ENCODE measurements around the gene AZU1. TPM values are rescaled to one million over a fixed set of nuclear protein-coding genes. Genes with fewer than 3 reads are reported as not detected.

Gene AZU1
- total and polyA plus RNA-seq, 2 of the 8 experiments (the other 6 are each of a cell fraction or from before 2014, with no cell fraction given) = 0.80 to 1.3 TPM

DNA sequence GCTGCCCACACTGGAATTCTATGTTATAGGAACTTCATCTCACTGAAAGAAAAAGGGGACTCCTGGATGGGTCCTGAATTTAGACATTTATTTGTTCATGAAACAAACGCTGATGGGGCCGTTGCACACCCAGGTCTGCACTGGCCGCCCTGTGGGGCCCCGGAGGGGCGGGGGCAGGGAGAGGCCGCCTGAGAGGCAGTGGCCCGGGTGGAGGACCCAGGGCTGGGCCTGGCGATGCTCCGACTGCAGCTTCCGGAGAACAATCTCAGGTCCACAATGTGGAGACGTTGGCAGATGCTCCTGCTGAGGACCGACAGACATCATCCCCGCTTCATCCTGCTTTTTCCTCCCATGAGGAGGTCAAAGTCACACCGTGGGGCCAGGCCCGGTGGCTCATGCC is 46.7 kb upstream of the AZU1 start:
- no peaks in the 10 kb centered on the region for H3K27me3 ChIP-seq (replicated peaks in 1 of 4; ENCODE audit: control insufficient read depth in 3 of 4, extremely low read depth in 1 of 4, insufficient read depth in 3 of 4, low read length in 3 of 4)
- no peak overlapping the region for H3K14ac ChIP-seq (ENCODE audit: insufficient read length)
- 95% methylated on average over 15 of the region's 15 CpGs; no CpG with 5 or more reads in 1 of the 2 experiments for WGBS, 2 experiments (ENCODE audit: extremely low coverage in 1 of 2, insufficient coverage in 1 of 2, insufficient read length in 1 of 2, insufficient replicate concordance in 2 of 2, low coverage in 1 of 2, low lambda C conversion rate in 2 of 2, missing lambda C conversion rate in 1 of 2)
- H2BK15ac ChIP-seq (ENCODE audit: low read length) = peak overlapping the region; percentile 95; the same call in 1 of the 2 replicates
- H3K36me3 ChIP-seq (ENCODE audit: control insufficient read depth in 2 of 4, insufficient read depth in 4 of 4, low read length in 3 of 4) = no peaks in the 10 kb centered on the region
- H3K79me1 ChIP-seq (ENCODE audit: low read depth, low read length) = no peaks in the 10 kb centered on the region; the same call in 1 of the 2 replicates
- no peak overlapping the region for H3K23ac ChIP-seq (ENCODE audit: insufficient read length)
- H3K79me2 ChIP-seq (ENCODE audit: control insufficient read depth in 1 of 2, insufficient read depth in 2 of 2, low read length in 2 of 2) = peaks cover 0 to 2% of the 10 kb centered on the region in 2 experiments; a peak in 2 of 4 replicates
- no peak overlapping the region for H3K56ac ChIP-seq (replicated peaks; ENCODE audit: insufficient read length, low read depth, low read length)
- no peak overlapping the region for H3K4me3 ChIP-seq (ENCODE audit: extremely low read depth in 1 of 4, insufficient read depth in 2 of 4, low read depth in 3 of 4, low read length in 4 of 4)
- no peak for DNase-seq (ENCODE audit: low read depth in 1 of 2, low spot score in 2 of 2)
- no peaks in the 10 kb centered on the region for H4K20me1 ChIP-seq (replicated peaks in 1 of 2; ENCODE audit: control insufficient read depth in 1 of 2, insufficient read depth in 2 of 2, low read length in 2 of 2)
- no peak overlapping the region for H2BK120ac ChIP-seq (replicated peaks; ENCODE audit: low read depth, low read length)
- no peak overlapping the region for H3K9ac ChIP-seq (replicated peaks in 1 of 4; ENCODE audit: extremely low read depth in 1 of 4, low read depth in 3 of 4, low read length in 3 of 4)
- no peaks in the 10 kb centered on the region for H3K9me3 ChIP-seq (ENCODE audit: insufficient read depth in 2 of 2, low read depth in 1 of 2, low read length in 1 of 2)
- H2AK5ac ChIP-seq (ENCODE audit: low read depth, low read length) = peak overlapping the region; percentile 93; the same call in 1 of the 2 replicates
- H3K18ac ChIP-seq (ENCODE audit: extremely low read depth, low read length) = peak overlapping the region; percentile 96; the same call in 1 of the 2 replicates
- H4K5ac ChIP-seq (ENCODE audit: insufficient read length, low read depth, low read length) = no peak overlapping the region
- no peak overlapping the region for H4K8ac ChIP-seq (ENCODE audit: extremely low read depth, insufficient read depth, low read length)
- ChIA-PET CTCF (ENCODE audit: partially characterized antibody) (interaction anchor here (1.3 to 2.5 kb wide), 2 partner anchors 11 to 76 kb away, joined by 3 to 10 read pairs; no protein-coding TSS in a partner anchor), POLR2A (ENCODE audit: partially characterized antibody) (interaction anchor here (0.6 to 9.0 kb wide), 8 partner anchors 8 to 257 kb away, joined by 3 to 61 read pairs (median 10); partner anchors contain the start of gene PTBP1)
- no peak overlapping the region for H4K91ac ChIP-seq (replicated peaks; ENCODE audit: insufficient read length, low read length)
- H3K27ac ChIP-seq (ENCODE audit: low read depth, low read length) = no peak overlapping the region
- peak overlapping the region; percentile 71; the same call in 1 of the 2 replicates for H2BK5ac ChIP-seq (ENCODE audit: low read depth, low read length)
- peak overlapping the region; percentile 97; the same call in 1 of the 2 replicates for H2BK20ac ChIP-seq (ENCODE audit: low read length)
- no peak overlapping the region for H3K4ac ChIP-seq (replicated peaks; ENCODE audit: insufficient read length, low read depth, low read length)
- H3K4me1 ChIP-seq (replicated peaks in 1 of 4; ENCODE audit: control insufficient read depth in 3 of 4, insufficient read depth in 4 of 4, low read length in 3 of 4) = peaks cover 7 to 16% (median 12%) of the 10 kb centered on the region in 4 experiments
- FAIRE-seq = no peak
- peak overlapping the region; percentile 84 for H2BK12ac ChIP-seq (ENCODE audit: low read depth, low read length)
- no peaks in the 10 kb centered on the region for H3K23me2 ChIP-seq (ENCODE audit: low read depth, low read length)
- no peak overlapping the region for H3K4me2 ChIP-seq (ENCODE audit: insufficient read depth in 1 of 2, low read depth in 2 of 2, low read length in 2 of 2)
- no peak overlapping the region for H2AFZ ChIP-seq (ENCODE audit: low read length)
- no peak for TF ChIP-seq SRF (IDR thresholded peaks at IDR 0.05; ENCODE audit: low read depth, low read length)
- TF ChIP-seq SP2 (IDR thresholded peaks at IDR 0.05; ENCODE audit: low read length) = no peak
- no peak for TF ChIP-seq JUN (IDR thresholded peaks at IDR 0.05; ENCODE audit: low read depth, low read length)
- no peak for TF ChIP-seq NRF1 (IDR thresholded peaks at IDR 0.05; ENCODE audit: low read depth, low read length)
- no peak for TF ChIP-seq POLR2A (IDR thresholded peaks at IDR 0.05; ENCODE audit: control extremely low read depth in 1 of 2, low read depth in 2 of 2, low read length in 2 of 2)
- no peak for TF ChIP-seq TEAD4 (IDR thresholded peaks at IDR 0.05; ENCODE audit: low read depth, low read length)
- TF ChIP-seq CBX5 (IDR thresholded peaks at IDR 0.05; ENCODE audit: low read depth, low read length) = no peak
- no peak for TF ChIP-seq KDM4A (IDR thresholded peaks at IDR 0.05; ENCODE audit: low read depth, low read length, severe bottlenecking)
- no peak for TF ChIP-seq ZNF274 (IDR thresholded peaks at IDR 0.05; ENCODE audit: borderline replicate concordance, extremely low read depth, low read length)
- TF ChIP-seq POLR2AphosphoS5 (IDR thresholded peaks at IDR 0.05; ENCODE audit: low read depth, low read length) = no peak
- no peak for TF ChIP-seq JUND (IDR thresholded peaks at IDR 0.05; ENCODE audit: low read length)
- no peak for TF ChIP-seq EZH2 (IDR thresholded peaks at IDR 0.05; ENCODE audit: low read depth, low read length, severe bottlenecking)
- TF ChIP-seq TAF1 (IDR thresholded peaks at IDR 0.05; ENCODE audit: low read depth, low read length) = no peak
- TF ChIP-seq BCL11A (IDR thresholded peaks at IDR 0.05; ENCODE audit: low read depth in 2 of 2, low read length in 2 of 2) = no peak
- TF ChIP-seq SAP30 (IDR thresholded peaks at IDR 0.05; ENCODE audit: insufficient read depth, insufficient replicate concordance, low read length) = no peak
